GM21528 (cell line): ENCODE data around the gene ANKDD1B.
"Not testable (repeated sequence)": the region's sequence is repeated elsewhere in the genome, so short reads cannot be mapped to it uniquely, and the experiment has no call there.

ENCODE experiments used
- ATAC-seq: cut with Tn5 transposase; IDR thresholded peaks from one replicate; pipeline ENCODE4 v1.9.1; 2021; ENCODE audit warnings: mild to moderate bottlenecking, moderate library complexity; ENCODE audit not compliant: unreplicated experiment, low FRiP score

The ANKDD1B gene

DNA sequence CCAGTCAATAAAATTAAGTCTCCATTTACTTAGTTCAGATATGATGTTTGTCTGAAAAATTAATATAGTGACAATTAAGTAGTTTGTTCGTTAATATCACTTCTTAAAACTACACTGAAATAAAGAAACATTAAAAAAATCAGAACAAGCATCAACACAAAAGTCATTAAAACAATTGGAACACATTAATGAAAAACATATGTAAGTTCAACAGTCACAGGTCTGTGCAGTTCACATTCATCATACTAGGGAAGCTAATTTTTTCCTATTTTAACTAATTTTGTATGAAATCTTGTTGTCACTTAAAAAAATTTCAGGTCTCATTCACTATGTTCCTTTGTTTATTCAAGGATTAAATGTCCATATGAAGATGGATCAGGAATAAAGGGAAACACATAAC, 83.5 kb downstream of the ANKDD1B start:
- no peak for ATAC-seq

- ATAC-seq: not testable (repeated sequence)
Measured at GRCh38 chr5:75695472-75696351, 84.5 kb downstream of the ANKDD1B start.

- ATAC-seq: no peak
Measured at GRCh38 chr5:75701856-75702255, 90.6 kb downstream of the ANKDD1B start.

DNA sequence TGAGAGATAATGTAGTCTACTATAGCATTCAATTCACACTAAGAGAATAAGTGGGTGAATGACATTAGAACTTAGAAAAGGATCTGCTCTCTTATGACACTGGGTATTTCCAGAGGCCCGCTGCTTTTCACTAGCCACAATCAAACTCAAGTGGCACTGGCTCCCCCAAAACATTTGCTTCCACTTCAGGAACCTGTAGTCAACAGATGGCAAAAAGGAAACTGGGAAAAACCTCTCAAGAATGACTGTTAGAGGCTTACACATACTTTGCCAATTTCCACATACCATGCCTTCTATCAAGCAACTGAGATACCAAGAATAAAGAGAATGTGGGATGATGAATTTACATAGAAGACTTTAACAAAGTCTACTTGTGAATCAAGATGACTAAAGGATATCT, 94.8 kb downstream of the ANKDD1B start:
- ATAC-seq: no peak

GRCh38 chr5:75706775-75707174, 95.5 kb downstream of the ANKDD1B start:
- ATAC-seq: no peak

- ATAC-seq: no peak
Measured at GRCh38 chr5:75707911-75708509, 96.8 kb downstream of the ANKDD1B start.

DNA sequence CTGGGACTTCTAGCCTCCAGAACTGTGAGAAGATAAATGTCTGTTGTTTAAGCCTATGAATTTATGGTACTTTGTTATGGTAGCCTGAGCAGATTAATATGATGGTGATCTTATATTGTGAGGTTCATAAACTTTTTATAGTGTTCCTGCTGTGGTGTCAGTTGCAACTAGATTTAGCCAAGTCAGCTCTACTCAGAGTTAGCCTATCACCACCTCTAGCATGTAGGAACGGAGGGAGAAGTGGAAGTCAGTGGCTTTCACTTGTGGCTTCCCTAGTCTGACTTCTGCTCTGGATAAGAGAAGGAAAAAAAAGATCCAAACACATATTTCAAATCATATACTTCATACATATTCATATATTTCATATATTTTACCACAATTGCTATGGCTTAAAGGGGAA, 99.4 kb downstream of the ANKDD1B start:
- no peak for ATAC-seq

DNA sequence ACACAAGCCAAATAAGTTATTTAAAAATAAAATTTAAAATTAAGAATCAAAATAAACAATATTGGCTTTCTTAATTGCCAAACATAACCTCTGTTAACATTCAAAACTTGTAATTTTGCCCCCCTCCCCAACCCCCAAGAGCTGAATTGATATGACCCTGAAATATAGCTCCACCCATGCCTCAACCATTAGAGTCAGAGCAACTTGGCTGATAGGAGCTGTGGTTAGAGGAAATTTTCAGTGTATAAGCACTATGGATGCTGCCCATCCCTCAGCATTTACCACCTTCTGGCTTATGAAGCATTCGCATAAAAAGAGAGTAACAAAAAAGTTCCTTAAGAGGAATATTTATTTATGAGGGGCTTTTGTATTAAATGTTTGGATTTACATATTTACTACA, 99.9 kb downstream of the ANKDD1B start:
- no peak for ATAC-seq

DNA sequence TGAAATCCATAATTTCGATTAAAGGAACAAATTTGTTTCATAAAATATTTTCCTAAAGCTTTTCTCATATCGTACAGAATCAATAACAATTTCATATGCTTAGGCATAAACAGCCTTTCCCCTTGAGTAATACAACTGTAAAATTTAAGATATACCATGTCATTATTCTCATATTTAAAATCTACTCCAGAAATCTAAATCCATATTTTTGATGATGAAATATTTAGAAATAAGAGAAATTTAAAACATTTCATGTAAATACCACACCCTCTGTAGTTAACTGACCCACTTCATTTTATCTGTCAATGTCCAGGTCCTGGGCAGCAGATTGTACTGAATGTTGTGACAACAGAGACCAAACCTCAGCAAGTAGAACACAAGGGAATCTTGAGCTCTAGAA, 100.8 kb downstream of the ANKDD1B start:
- ATAC-seq: no peak

DNA sequence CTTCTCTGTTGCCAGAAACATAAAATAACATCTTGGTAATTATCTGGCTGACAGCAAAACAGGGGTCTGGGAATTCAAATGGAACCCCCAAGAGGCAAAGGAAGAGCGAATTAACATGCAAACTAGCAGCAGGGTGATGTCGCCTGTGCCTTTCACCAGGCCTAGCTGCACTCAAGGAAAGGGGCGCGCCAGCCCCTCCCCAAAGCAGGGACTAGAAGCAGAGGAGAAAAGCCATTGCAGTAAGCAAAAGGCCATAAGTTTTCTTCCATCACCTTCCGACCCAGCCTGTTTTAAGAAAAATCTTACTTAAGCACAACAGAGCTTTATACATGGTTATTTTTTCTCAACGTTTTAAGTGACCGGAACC, 105.4 kb downstream of the ANKDD1B start:
- peak; percentile 26 for ATAC-seq

DNA sequence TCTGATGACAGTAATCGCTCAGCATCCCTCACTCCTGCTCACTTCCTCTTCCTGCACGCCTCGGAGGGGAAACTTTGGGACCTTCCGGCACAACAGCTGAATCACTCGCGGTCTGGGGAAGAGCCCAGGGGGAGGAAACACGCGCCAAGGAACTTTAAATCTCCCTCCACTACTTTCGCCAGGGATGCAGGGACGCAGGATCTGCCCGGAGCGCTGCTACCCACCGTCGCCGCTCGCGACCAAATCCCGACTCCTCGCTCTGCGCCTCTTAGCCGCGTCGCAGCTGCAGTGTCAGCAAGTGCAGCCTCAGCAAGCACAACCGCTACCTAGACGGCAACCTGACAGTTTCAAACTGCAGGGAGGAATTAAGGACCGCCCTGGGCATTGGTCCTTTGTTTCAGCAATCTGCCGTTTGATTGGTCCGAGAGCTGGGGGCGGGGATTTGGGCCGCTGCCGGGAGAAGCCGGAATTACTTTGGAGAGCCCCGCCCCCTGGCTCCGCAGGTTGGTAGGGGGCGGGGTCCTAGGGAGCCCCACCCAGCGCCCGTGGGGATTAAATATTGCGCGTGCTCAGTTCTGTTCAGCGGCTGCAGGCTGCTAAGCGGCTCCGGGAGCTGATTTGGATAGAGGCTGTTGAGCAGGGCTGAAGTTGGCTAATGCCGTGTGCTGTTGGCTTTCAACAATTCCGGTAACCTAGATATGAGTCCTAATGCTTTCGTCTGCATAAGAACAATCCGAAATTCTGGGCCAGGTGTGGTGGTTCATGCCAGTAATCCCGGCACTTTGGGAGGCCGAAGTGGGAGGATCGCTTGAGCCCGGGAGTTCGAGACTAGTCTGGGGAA, 106.0 kb downstream of the ANKDD1B start, which contains the start of gene POC5:
TSS of gene POC5 (minus strand) at position 356 of the 841 bp plus-strand sequence. CDS start 4,500 bp downstream, outside the sequence.
- peak; percentile 97 for ATAC-seq

DNA sequence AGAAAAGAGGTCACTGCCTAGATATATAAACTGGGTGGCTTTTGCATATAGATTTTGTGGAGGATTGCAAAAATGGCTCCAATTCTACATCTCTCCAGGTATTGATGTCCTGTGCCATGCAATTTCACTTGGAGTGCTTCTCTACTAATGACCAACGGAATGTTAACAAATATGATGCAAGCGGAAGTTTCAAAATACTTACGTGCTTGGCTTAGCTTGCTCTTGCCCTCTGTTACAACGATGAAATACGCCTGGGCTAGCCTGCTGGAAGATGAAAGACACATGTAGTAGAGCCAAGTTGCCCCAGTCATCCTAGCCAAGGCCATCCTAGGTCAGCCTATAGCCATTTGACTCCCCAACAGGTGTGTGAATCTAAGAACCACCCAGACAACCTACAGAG, 109.6 kb downstream of the ANKDD1B start:
- no peak for ATAC-seq
